GM18868 (cell line): ENCODE data around the gene EMD.
A peak's percentile ranks its signal among the peaks of the same experiment; 100 is the strongest.

Experiments
- ATAC-seq: cut with Tn5 transposase; IDR thresholded peaks from one replicate; pipeline ENCODE4 v1.9.1; 2021; ENCODE audit warnings: mild to moderate bottlenecking, moderate library complexity; ENCODE audit not compliant: unreplicated experiment

EMD gene

DNA sequence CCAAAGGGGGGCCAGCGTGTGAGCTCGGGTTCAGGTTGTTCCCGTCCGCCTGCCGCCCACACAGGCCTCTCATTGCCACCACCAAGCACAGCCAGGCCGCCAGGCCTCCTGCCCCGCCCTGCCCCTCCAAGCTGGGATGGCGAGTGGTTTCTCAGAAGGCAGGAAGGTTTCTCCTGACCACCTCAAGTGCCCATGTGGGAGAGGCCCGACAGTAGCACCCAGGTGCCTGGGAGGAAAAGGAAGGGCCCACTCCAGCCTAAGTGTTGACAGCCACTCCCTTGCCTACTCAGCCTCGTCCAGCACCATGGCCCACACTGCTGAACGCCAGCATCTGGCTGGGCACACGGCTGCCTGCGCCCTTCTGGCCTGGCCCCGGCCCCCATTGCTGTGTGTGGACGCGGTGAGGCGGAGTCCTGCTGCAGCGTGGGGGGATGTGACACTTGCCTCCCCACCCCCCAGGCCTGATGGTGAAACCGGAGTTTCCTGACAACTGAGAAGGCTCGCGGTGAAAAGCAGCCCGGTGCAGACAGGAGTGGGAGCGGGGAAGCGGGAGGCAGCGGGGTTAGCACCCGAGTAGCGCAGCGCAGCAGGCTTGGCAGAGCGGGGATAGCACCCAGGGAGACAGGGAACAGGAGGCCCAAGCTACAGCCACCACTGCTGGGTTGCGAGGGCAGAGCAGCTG is 23.9 kb upstream of the EMD start:
- ATAC-seq: no peak

- no peak for ATAC-seq
These were observed 23.3 kb upstream of the EMD start for GRCh38 chrX:154355776-154356140.

GRCh38 chrX:154356596-154356995 is 22.5 kb upstream of the EMD start:
- no peak for ATAC-seq

DNA sequence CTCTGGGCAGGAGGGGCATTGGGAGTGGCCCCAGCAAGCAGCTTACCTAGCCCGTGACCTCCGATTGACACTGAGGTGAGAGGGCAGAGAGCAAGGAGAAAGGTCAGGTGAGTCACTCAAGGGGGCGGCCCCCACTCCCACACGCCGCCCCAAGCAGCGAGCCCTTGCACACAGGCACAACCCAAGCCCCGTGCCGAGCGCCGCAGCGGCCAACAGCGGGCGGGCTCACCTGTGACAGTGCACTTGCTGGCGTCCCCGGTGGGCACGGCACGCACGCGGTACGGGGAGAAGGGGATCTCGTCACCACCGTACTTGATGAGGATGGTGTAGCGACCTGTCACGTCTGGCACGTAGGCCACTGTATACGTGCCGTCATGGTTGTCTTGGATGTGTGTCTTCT is 21.9 kb upstream of the EMD start:
- ATAC-seq: no peak

DNA sequence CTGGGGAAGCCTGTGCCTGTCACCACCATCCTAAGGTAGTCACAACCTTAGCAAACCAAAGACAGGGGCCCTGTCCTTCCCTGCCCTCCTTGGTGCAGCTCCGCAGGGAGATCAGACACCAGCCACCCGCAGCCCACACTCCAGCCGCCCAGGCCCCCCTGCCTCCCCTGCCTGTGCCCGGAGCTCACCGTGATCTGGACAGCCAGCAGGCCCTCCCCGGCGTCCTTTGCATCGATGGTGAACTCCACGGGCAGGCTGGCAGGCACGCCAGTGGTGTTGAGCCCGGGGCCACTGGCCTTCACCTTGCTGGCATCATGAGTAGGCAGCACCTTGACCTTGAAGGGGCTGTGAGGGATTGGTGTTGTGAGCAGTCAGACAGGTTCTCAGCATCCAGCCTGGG is 21.1 kb upstream of the EMD start:
- ATAC-seq: no peak

GRCh38 chrX:154358829-154359228 is 20.3 kb upstream of the EMD start:
- no peak for ATAC-seq

DNA sequence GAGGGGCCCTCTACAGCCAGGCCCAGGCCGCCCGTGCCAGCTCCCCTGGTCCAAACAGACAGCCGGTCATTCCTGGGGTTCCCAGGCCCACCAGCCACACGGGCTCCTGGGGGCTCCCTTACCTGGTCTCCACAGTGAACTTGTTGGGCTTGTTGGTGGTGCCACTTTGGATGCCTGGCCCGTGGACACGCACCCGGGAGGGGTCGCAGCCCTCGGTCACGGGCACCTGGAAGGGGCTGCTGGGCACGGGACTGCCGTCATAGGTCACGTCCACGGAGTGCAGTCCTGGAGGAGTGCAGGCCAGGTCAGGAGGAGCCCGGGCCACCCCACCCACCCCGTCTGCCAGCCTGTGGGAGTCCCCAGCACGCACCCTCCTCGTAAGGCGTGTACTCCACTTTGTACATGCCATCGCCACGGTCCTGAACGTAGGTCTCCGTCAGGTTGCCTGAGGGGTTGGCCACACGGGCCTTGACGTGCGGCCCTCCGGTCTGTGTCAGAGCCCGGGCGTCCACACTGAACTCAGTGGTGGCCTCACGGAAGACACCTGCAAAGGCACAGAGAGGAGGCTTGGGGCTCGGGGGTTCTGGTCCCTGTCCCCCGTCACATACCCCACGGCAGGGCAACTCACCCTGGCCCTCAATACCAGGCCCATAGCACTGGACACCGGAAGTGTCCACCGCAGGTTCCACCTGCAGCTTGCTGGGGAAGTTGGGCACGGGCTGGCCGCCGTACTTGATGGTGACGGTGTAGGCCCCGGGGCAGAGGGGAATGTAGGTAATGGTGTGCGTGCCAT is 19.5 kb upstream of the EMD start:
- no peak for ATAC-seq

DNA sequence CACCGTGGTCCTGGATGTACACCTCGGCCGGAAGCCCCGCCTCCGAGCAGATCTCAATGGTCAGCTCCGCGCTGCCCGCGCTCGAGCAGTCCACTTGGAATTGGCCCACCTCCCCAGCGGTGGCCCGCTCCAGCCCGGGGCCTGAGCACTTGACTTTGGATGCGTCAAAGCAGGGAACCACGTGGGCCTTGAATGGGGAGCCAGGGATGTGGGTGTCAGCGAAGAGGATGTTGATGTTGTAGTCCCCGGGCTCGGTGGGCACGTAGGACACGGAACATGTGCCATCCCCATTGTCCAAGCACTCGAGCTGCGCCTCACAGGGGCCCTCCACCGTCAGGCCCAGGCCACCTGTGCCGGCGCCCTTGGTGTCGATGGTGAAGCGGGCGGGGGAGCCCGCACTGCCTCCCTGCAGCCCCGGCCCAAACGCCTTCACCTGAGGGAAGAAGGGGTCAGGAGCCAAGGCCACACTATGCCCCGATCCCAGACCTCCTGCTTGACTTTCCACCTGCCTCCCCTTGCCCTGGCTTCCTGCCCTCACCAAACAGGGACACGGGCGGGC is 18.9 kb upstream of the EMD start:
- ATAC-seq: no peak

GRCh38 chrX:154362085-154362742 is 16.9 kb upstream of the EMD start:
- ATAC-seq: no peak

GRCh38 chrX:154363706-154364439 is 15.2 kb upstream of the EMD start:
- ATAC-seq: no peak

DNA sequence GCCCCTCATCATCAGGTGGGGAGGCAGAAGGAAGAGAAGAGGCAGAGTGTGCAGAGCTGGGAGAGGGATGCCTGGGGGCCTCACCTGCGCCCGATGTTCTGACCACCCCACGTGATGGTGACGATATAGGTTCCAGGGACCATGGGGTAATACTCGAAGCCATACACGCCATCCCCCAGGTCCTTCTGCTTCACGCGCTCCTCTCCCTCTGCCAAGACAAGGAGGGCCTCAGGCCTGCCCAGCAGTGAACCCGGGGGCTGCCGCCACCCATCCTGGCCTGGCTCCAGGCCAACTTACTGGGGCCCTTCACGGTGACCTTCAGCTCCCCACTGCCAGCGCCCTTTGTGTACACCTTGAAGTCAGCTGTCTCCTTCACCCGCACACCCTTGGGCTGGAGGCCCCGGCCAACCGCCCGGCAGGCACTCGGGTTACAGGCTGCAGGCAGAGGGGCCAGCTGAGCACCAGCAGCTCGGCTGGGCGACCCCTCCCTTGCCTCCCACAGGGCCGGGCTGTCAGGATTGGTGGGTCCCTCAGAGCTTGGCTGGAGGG is 14.0 kb upstream of the EMD start:
- no peak for ATAC-seq

DNA sequence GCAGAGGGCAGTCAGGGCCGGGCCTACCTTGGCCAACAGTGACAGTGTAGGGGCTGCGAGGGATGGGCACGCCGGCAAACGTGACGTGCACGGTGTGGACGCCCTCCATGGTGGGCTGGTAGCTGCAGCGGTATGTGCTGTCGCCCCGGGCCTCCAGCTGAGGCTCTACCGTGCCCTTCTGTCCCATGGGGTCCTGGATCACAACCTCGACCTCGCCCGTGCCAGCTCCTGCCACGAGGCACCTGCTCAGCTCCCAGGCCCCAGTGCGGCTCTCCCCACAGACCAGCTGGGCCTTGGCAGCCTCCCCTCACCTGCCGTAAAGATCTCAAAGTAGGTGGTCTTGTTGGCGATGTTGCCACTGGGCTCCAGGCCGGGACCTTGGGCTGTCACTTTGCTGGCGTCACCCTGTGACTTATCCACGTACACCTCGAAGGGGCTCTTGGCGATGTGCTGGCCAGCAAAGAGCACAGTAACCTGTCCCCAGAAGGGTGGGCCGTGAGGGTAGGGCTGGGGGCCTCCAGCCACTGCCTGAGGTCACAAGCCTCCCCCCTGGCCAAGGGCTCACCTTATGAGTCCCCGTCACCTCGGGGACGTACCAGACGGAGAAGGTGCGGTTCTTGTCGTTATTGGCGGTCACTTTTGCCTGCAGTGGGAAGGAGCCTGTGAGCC is 13.0 kb upstream of the EMD start:
- no peak for ATAC-seq

DNA sequence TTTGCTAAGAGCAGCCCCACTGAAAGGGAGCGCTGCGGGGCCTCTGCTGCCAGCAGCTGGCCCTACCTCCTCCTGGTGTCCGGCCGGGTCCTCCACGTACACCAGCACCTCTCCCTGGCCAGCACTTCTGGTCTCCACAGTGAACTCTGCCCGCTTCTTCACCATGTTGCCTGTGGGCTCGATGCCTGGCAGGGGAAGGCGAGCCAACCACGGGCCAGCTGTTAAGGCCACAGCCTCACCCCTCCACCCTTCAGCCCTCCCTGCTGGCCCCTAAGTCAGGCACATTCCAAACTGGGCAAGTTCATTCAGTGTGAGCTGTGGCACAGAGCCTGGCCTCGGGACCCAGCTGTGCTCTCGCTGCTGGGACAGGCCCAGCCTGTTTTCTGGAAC is 12.4 kb upstream of the EMD start:
- no peak for ATAC-seq

DNA sequence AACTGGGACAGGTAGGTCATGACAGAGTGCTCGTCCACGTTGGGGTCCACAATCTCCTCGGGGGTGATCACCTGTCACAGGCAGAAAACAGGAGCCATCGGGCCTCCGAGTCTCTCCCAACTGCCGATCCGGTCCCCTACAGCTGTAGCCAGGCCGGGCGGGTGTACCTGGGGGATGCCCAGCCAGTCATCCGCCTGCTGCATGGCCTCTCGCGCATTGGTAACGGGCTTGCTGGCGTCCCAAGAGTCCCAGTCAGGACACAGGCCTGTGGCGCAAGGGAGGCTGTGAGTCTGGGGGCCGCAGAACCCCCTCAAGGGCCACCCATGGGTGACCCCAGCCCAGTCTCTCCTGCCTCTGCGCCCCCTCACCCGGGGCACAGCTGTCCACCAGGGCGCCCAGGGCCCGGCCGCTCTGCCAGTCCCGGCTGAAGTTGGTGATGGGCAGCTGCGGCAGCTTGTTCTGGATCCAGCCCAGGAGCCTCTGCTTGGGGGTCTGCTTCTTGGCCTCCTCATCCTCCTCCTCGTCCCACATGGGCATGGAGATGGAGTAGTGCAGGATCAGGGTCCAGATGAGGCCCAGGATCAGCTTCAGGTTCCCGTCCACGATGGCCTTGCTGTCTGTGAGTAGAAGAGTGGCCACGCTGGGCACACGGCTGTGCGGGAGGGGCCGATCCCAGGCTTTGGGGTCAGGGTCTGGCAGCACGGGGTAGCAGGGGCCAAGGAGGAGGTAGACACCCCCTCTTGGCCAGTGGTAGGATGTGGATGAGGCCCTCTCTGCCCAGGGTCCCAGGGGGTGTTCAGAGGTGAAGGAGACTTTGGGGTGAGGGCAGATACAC is 11.4 kb upstream of the EMD start:
- no peak for ATAC-seq

DNA sequence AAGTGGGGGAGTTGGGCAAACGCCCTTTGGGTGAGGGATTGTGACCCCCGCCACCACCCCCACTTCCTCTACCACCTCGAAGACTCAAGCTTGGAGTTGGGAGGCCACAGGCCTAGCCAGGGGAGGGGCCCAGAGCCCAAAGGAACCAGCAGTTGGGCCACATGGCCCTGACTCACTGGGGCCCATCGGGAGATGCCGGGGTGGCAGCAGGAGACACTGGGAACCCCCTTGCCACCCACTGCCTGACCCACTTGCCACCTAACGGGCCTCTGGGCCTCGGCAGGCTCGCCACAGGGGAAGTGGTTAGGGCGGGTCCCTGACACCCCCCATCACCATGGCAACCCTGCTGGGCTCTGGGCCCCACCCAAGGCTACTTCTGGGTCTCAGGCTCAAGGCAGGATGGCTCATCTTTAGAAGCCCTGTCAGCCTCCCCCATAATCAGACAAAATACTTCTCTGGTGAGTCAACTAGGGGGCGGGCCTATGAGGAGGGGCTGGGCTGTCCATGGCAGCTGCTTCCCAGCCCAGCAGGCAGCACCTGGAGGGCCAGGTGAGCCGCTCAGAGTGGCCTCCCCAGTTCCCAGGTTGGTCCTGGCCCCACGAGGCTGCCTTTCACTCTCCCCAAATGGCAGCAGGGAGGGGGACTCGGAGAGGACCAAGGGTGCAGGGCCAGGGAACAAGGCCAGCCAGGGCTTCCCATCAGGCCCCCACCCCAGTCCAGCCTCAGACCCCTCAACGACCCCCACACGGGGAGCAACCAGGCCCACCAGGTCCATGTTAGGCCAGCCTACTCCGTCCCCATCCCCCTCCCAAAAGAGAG is 10.3 kb upstream of the EMD start:
- peak; percentile 38 for ATAC-seq

- ATAC-seq: no peak
These were observed 9.4 kb upstream of the EMD start for GRCh38 chrX:154369449-154370299.

GRCh38 chrX:154370300-154371016 is 8.6 kb upstream of the EMD start:
- no peak for ATAC-seq
